GM21723 (cell line): ENCODE results near the gene BROX.
"Not testable (repeated sequence)": the region's sequence is repeated elsewhere in the genome, so short reads cannot be mapped to it uniquely, and the experiment has no call there.

Source experiments
- ATAC-seq: cut with Tn5 transposase; IDR thresholded peaks from one replicate; pipeline ENCODE4 v1.9.1; 2021; ENCODE audit warnings: mild to moderate bottlenecking, moderate library complexity; ENCODE audit not compliant: unreplicated experiment

BROX gene

DNA sequence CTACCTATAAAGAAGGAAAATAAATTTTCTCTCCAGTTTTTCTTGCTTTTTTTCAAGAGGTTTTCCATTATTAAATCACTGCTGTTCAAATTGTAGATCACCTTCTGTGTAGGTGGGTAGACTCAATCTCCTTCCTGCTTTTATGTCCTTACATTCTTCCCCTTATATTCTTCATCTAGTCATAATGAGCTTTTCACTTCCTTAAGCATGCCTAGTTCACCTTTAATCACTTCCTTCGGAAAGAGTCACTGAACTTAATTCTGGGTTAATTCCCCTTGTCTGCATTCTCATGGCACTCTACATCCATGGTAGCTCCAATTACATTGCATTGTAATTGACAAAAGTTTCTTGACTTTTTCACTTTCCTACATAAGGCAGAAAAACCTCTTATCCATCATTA is 18.5 kb downstream of the BROX start:
- no peak for ATAC-seq

- ATAC-seq: peak; percentile 99
Observed at GRCh38 chr1:222732216-222733159, 20.1 kb downstream of the BROX start.

- no peak for ATAC-seq
Observed at GRCh38 chr1:222734740-222735139, 22.4 kb downstream of the BROX start.

DNA sequence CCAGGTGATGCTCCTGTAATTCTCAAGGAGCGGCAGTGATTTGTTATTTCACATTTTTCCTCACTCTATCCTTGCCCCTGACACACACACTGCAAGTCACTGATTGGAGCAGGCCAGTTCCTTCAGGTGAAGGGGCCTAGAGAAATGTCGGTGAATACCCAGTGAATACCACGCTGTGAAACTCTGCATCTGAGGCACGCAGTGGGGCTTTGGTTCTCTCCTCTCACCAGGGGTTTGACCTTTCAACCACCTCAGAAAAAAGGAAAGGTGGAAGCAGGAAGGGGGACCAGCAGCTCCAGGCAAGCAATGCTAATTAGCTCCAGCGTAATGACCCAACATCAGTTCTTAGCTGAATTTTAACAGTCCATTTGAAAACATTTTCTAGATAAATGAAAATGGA is 24.1 kb downstream of the BROX start:
- ATAC-seq: no peak

- no peak for ATAC-seq
Observed at GRCh38 chr1:222736972-222737371, 24.6 kb downstream of the BROX start, which contains the start of gene FAM177B. Gene FAM177B, plus strand, starts transcription at chr1:222737202. Its CDS starts 9,344 bp downstream, at chr1:222746546.

GRCh38 chr1:222739465-222739864 is 27.1 kb downstream of the BROX start:
- ATAC-seq: no peak

DNA sequence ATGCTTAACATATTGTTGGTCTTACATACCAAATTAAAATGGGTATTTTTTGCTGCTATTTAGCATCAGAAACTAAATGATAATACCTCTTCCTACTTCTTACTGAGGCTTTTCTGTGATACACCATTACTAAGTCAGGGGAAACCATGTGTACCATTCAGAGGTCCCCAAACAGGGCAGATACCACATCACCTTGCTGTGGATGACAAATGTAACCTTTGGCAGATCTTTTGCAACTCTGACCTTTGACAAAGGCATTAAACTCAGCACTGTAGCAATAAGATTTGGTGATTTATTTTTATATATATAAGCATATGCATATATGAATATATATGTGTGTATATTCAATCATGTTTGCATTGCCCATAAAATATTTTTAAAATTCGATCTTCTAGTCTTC is 27.6 kb downstream of the BROX start:
- ATAC-seq: no peak

DNA sequence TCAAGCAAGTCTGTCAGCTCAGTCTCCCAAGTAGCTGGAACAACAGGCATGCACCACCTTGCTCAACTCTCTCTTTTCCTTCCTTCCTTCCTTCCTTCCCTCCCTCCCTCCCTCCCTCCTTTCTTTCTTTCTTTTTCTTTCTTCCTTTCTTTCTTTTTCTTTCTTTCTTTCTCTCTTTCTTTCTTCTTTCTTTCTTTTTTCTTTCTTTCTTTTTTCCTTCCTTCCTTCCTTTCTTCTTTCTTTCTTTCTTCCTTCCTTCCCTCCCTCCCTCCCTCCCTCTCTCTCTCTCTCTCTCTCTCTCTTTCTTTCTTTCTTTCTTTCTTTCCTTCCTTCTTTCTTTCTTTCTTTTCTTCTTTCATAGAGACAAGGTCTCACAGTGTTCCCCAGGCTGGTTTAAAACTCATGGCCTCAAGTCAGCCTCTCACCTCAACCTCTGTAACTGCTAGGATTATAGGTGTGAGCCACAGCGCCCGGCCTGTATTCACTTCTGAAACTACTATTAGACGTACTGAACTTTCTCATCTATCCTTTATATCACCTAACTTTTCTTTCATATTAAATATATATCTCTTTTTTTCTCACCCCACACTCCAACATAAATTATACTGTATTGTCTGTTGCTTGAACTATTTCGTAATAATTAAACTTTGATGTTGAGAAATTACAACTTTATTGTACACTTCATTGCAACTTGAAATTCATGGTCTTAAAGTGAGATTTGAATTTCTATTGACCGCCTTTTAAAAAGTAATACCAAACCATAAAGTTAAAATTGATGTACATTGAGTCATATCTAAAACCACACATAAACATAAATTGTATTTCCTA is 29.5 kb downstream of the BROX start:
- ATAC-seq: not testable (repeated sequence)

GRCh38 chr1:222749927-222750326 is 37.6 kb downstream of the BROX start:
- ATAC-seq: no peak

DNA sequence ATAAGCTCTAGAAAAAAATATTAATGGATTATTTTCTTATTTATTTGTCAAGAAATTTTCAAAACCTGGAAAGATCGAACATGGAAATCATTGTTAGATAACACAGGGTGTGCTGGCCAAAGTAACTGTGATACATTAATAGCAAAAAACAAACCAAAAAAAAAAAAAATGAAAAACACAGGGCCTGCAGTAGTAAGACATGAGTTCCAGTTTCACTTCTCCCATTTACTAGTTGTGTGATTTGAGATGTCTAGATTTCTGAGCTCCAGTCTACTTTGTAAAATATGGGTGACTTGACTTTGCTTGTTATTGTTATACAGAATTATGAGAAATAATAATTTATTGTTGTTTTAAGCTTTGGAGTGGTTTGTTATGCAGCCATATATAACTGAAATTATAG is 38.3 kb downstream of the BROX start:
- ATAC-seq: peak; percentile 94

DNA sequence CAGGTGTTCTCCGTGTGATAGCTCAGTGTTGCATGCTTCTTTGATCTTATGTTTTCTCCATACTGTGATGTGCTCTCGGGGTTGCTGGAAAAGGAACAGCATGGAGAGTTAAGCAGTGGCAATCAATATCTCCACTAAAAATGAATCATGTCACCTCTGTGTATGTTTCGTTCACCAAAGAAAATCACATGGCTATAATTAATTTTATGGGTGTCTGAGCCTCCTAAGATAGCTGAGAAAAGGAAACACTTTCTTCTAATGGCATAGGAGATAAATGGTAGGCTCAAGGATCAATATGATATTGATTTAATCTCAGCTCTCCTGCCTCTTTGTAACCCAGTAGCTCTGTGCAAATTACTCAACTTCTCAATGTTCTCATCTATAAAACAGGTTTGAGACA is 38.9 kb downstream of the BROX start:
- no peak for ATAC-seq

DNA sequence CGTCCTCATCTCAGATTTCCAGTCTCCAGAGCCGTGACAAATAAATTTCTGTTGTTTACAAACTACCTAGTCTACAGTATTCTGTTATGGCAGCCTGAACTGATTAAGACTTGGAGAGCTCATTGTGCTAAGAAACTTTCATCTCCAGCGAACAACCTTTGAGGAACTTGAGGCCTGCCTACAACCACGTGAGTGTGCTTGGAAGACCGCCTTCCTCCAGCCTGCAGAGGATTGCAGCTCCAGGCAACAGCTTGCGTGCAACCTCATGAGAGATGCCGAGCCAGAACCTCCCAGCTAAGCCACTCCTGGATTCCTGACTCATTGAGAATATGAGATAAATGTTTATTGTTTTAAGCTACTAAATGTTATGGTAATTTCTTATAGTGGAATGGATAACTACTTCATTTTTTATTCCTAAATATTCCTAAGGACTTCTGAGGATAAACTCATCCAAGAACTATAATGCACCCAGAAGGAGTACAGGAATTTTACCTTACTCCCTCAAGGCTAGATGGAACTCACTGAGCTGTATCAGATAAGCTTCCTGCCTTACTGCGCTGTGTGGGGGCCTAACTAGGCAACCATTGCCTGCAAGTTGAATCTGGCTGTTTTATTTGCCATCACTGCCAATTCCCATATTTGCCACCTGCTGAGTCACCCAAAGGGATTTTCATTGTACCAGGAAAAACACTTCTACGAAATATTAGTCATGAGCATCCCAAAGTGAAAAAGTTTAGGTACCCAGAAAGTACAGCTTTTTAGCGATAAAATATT is 42.2 kb downstream of the BROX start:
- no peak for ATAC-seq

DNA sequence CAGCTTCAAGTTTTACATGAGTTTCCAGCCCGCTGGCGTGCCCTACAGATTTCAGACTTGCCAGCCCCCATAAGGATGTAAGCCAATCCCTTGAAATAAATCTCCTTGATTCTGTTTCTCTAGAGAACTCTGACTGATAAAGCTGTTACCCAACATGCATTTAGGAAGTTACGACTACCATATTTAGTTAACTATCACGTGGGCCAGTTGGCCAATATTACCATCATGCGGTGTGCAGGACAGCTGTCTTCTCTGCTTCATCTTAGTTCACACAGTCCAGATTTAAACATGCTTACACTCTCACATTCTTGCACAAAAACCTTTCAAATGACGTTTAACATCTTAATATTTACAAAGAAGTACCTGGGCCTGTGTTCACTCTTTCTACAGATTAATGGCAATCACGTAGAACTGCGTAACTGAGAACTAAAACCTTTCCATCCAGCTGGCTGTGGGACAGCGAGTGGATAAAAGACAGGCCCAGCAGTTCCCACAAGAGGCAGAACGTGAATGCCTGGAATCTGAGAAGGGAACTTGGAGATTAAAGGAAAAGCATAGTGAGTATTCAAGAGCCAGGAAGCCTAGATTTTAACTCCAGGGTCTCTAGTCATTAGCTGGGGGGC is 45.4 kb downstream of the BROX start:
- no peak for ATAC-seq

- ATAC-seq: no peak
Observed at GRCh38 chr1:222759451-222760035, 47.2 kb downstream of the BROX start.

DNA sequence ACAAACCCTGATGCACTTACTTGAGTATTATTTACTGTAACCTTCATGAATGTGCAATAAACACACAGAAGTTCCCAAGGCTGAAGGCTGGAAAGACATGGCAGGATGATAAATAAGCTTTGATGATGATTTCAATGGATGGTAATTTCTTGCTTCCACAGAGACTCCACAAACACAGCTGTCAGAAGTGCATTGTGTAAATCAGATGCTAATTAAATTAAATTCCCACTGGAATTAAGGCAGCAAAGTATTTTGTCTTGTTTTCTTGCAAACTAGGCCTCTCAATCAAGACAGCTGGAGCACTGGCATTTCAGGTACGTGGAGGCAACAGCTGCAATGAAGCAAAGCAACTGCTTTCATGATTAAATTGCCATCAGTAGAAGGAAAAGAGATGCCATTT is 48.7 kb downstream of the BROX start:
- ATAC-seq: no peak

- not testable (repeated sequence) for ATAC-seq
Observed at GRCh38 chr1:222762178-222762577, 49.8 kb downstream of the BROX start.

GRCh38 chr1:222767152-222767571 is 54.8 kb downstream of the BROX start:
- ATAC-seq: no peak

- no peak for ATAC-seq
Observed at GRCh38 chr1:222768592-222768991, 56.2 kb downstream of the BROX start.

- no peak for ATAC-seq
Observed at GRCh38 chr1:222769181-222769580, 56.8 kb downstream of the BROX start.

- no peak for ATAC-seq
Observed at GRCh38 chr1:222769971-222770620, 57.7 kb downstream of the BROX start.
